ENCODE data around the gene IGLL5. TPM values are rescaled to one million over a fixed set of nuclear protein-coding genes. Genes with fewer than 3 reads are reported as not detected.

IGLL5 gene
- total RNA-seq, 1 donor, result 2.0 TPM

Other genes with a start within 250 kb of the IGLL5 start
- not detected for gene GGTLC2, start 243.2 kb upstream of the IGLL5 start, total RNA-seq
- 10.0 TPM for gene GNAZ, start 182.7 kb downstream of the IGLL5 start, total RNA-seq